ENCODE results near the gene PAXIP1.

PAXIP1 gene

GRCh38 chr7:154910977-154911376 lies 91.9 kb downstream of the PAXIP1 start:
- no peak for DNase-seq

GRCh38 chr7:154910125-154910524 lies 92.8 kb downstream of the PAXIP1 start:
- DNase-seq, result no peak

GRCh38 chr7:154909241-154910105 lies 93.5 kb downstream of the PAXIP1 start:
- no peak for DNase-seq

- DNase-seq, result no peak
These were observed 95.0 kb downstream of the PAXIP1 start for GRCh38 chr7:154907651-154908620.

- DNase-seq, result no peak
These were observed 96.1 kb downstream of the PAXIP1 start for GRCh38 chr7:154906736-154907355.

GRCh38 chr7:154906201-154906600 lies 96.7 kb downstream of the PAXIP1 start:
- no peak for DNase-seq

- no peak for DNase-seq
These were observed 97.3 kb downstream of the PAXIP1 start for GRCh38 chr7:154905615-154906014.

- DNase-seq, result no peak
These were observed 97.8 kb downstream of the PAXIP1 start for GRCh38 chr7:154905146-154905545.

- DNase-seq, result no peak
These were observed 99.7 kb downstream of the PAXIP1 start for GRCh38 chr7:154903083-154903731.

GRCh38 chr7:154902600-154903082 lies 100.3 kb downstream of the PAXIP1 start:
- no peak for DNase-seq

GRCh38 chr7:154899862-154900261 lies 103.1 kb downstream of the PAXIP1 start:
- DNase-seq, result no peak

- no peak for DNase-seq
These were observed 103.7 kb downstream of the PAXIP1 start for GRCh38 chr7:154898973-154899855.

GRCh38 chr7:154896076-154896475 lies 106.8 kb downstream of the PAXIP1 start:
- DNase-seq, result no peak

All from left hindlimb (tissue), 1 donor.